Measurements from ENCODE around the gene SOCS4. TPM values are rescaled to one million over a fixed set of nuclear protein-coding genes. Genes with fewer than 3 reads are reported as not detected.

Gene SOCS4
- total RNA-seq, 2 donors from 2014 or later = 28.0 to 32.0 TPM

- H3K9me3 Mint-ChIP-seq = peaks cover 2% of the 10 kb centered on the region
- Histone ChIP-seq H3K9me3 (ENCODE audit: control insufficient read depth, low read length) (peaks cover 16% of the 10 kb centered on the region), H3K4me3 (ENCODE audit: low read length) (no peak overlapping the region), H3K36me3 (ENCODE audit: control insufficient read depth, insufficient read depth, low read length) (peaks cover 80% of the 10 kb centered on the region), H3K9ac (ENCODE audit: extremely low read depth, low read length, poor library complexity, severe bottlenecking) (no peak overlapping the region), H3K27ac (ENCODE audit: low read depth, low read length) (no peak overlapping the region), H3K4me1 (ENCODE audit: control insufficient read depth, insufficient read depth, low read length) (no peaks in the 10 kb centered on the region), H3K27me3 (ENCODE audit: control insufficient read depth, insufficient read depth, low read length, poor library complexity, severe bottlenecking) (no peaks in the 10 kb centered on the region)
- TF ChIP-seq CTCF (conservative IDR thresholded peaks at IDR 0.05) = no peak
- DNase-seq = no peak
- peaks cover 7% of the 10 kb centered on the region for H3K4me1 Mint-ChIP-seq
- no peak overlapping the region for H3K4me3 Mint-ChIP-seq
- H3K27me3 Mint-ChIP-seq (ENCODE audit: insufficient read depth) = no peaks in the 10 kb centered on the region
- no peak overlapping the region for H3K27ac Mint-ChIP-seq
- H3K36me3 Mint-ChIP-seq (ENCODE audit: low read depth) = peaks cover 71% of the 10 kb centered on the region
- WGBS, 2 experiments (ENCODE audit: insufficient coverage in 1 of 2, insufficient read length in 1 of 2) = 95 to 98% methylated on average over 4 of the region's 4 CpGs
Observed at GRCh38 chr14:54985156-54985555, 41.9 kb upstream of the SOCS4 start.

- Mint-ChIP-seq H3K27me3 (ENCODE audit: insufficient read depth) (no peaks in the 10 kb centered on the region), H3K9me3 (no peaks in the 10 kb centered on the region), H3K4me3 (no peak overlapping the region), H3K36me3 (ENCODE audit: low read depth) (peaks cover 61% of the 10 kb centered on the region), H3K4me1 (no peaks in the 10 kb centered on the region), H3K27ac (no peak overlapping the region)
- Histone ChIP-seq H3K9ac (ENCODE audit: extremely low read depth, low read length, poor library complexity, severe bottlenecking) (no peak overlapping the region), H3K36me3 (ENCODE audit: control insufficient read depth, insufficient read depth, low read length) (peaks cover 66% of the 10 kb centered on the region), H3K4me1 (ENCODE audit: control insufficient read depth, insufficient read depth, low read length) (no peaks in the 10 kb centered on the region), H3K27ac (ENCODE audit: low read depth, low read length) (no peak overlapping the region), H3K9me3 (ENCODE audit: control insufficient read depth, low read length) (no peaks in the 10 kb centered on the region), H3K4me3 (ENCODE audit: low read length) (no peak overlapping the region), H3K27me3 (ENCODE audit: control insufficient read depth, insufficient read depth, low read length, poor library complexity, severe bottlenecking) (no peaks in the 10 kb centered on the region)
- no peak for TF ChIP-seq CTCF (conservative IDR thresholded peaks at IDR 0.05)
- no peak for DNase-seq
- 87 to 96% methylated on average over 3 of the region's 3 CpGs for WGBS, 2 experiments (ENCODE audit: insufficient coverage in 1 of 2, insufficient read length in 1 of 2)
Observed at GRCh38 chr14:55000381-55000780, 26.7 kb upstream of the SOCS4 start.

GRCh38 chr14:55005071-55005470 is 22.0 kb upstream of the SOCS4 start:
- no peaks in the 10 kb centered on the region for H3K27me3 ChIP-seq (ENCODE audit: control insufficient read depth, insufficient read depth, low read length, poor library complexity, severe bottlenecking)
- Mint-ChIP-seq H3K9me3 (no peaks in the 10 kb centered on the region), H3K4me3 (no peak overlapping the region), H3K27ac (no peak overlapping the region), H3K36me3 (ENCODE audit: low read depth) (peaks cover 69% of the 10 kb centered on the region), H3K27me3 (ENCODE audit: insufficient read depth) (no peaks in the 10 kb centered on the region), H3K4me1 (no peaks in the 10 kb centered on the region)
- no peaks in the 10 kb centered on the region for H3K4me1 ChIP-seq (ENCODE audit: control insufficient read depth, insufficient read depth, low read length)
- H3K9me3 ChIP-seq (ENCODE audit: control insufficient read depth, low read length) = no peaks in the 10 kb centered on the region
- TF ChIP-seq CTCF (conservative IDR thresholded peaks at IDR 0.05) = no peak
- no peak overlapping the region for H3K27ac ChIP-seq (ENCODE audit: low read depth, low read length)
- DNase-seq = no peak
- no peak overlapping the region for H3K4me3 ChIP-seq (ENCODE audit: low read length)
- 93 to 96% methylated on average over 4 of the region's 4 CpGs for WGBS, 2 experiments (ENCODE audit: insufficient coverage in 1 of 2, insufficient read length in 1 of 2)
- peaks cover 73% of the 10 kb centered on the region for H3K36me3 ChIP-seq (ENCODE audit: control insufficient read depth, insufficient read depth, low read length)
- H3K9ac ChIP-seq (ENCODE audit: extremely low read depth, low read length, poor library complexity, severe bottlenecking) = no peak overlapping the region
